Breast epithelium (tissue), 4 donors: ENCODE results near the gene SLX4. TPM values are rescaled to one million over a fixed set of nuclear protein-coding genes. Genes with fewer than 3 reads are reported as not detected.

ENCODE experiments used
- DNase-seq, 2 donors: peaks; one replicate each; pipeline ENCODE4 v3.0.0-alpha.2; 2019; ENCODE audit warnings: low spot score in 2 of 2
- H3K27ac ChIP-seq, 2 donors: fragments of 200-600 bp; sonication (generic) in 1 of 2; one replicate each; pipeline ENCODE4 v1.5.1; 2016 to 2019; ENCODE audit warnings: mild to moderate bottlenecking in 1 of 2
- H3K27me3 ChIP-seq, 2 donors: fragments of 200-600 bp; sonication (generic) in 1 of 2; one replicate each; pipeline versions ENCODE4 v1.5.1 to v1.6.0; 2017 to 2019; ENCODE audit warnings: control low read depth in 1 of 2, mild to moderate bottlenecking in 1 of 2
- H3K36me3 ChIP-seq: fragments of 200-600 bp; one replicate; pipeline ENCODE4 v1.5.1; 2019
- H3K4me1 ChIP-seq, 2 donors: fragments of 200-600 bp; sonication (generic); one replicate each; pipeline ENCODE4 v1.5.1; 2016 to 2019; ENCODE audit warnings: control low read depth in 1 of 2
- H3K4me3 ChIP-seq, 3 donors: fragments of 200-600 bp; sonication (generic); 1 replicate in 2 of 3; 2 replicates in 1 of 3; pipeline ENCODE4 v1.5.1; 2016 to 2019; ENCODE audit warnings: mild to moderate bottlenecking in 3 of 3, moderate library complexity in 2 of 3
- H3K9me3 ChIP-seq, 2 donors: fragments of 200-600 bp; sonication (generic) in 1 of 2; one replicate each; pipeline ENCODE4 v1.5.1; 2016 to 2019; ENCODE audit warnings: control low read depth in 1 of 2
- POLR2A ChIP-seq: fragments of 450-650 bp; IDR thresholded peaks from one replicate; pipeline ENCODE4 v1.6.1; 2016; ENCODE audit warnings: antibody characterized with exemption, mild to moderate bottlenecking, moderate library complexity
- POLR2AphosphoS5 ChIP-seq, 3 donors: sonication (generic); formaldehyde crosslinking; IDR thresholded peaks; one replicate each; pipeline ENCODE4 v1.6.1; 2017; ENCODE audit warnings: antibody characterized with exemption in 3 of 3
- intact Hi-C: fragments of 100-400 bp; cut with DNase I; formaldehyde crosslinking; loops from one replicate; pipeline ENCODE4 v1.15.1; 2023; ENCODE audit warnings: low total_unique reads
- total RNA-seq, 3 donors: library from RNA; depleted of rRNA; stranded (reverse); fragments of >200 nt; gene quantifications; one replicate each; pipeline ENCODE4 v1.1.0, GENCODE V29; 2016
- TF ChIP-seq, protein P1 (sequence below), 3 donors: fragments of 450-650 bp; IDR thresholded peaks; one replicate each; pipeline ENCODE4 v1.5.1; 2016 to 2017; ENCODE audit warnings: antibody characterized with exemption in 3 of 3, mild to moderate bottlenecking in 3 of 3, moderate library complexity in 3 of 3

Gene SLX4
- total RNA-seq, 3 donors from 2014 or later: 3.0 to 4.3 (median 3.7) TPM

- TF ChIP-seq POLR2AphosphoS5 (IDR thresholded peaks at IDR 0.05): no peak
- TF ChIP-seq POLR2A: no peak
- TF ChIP-seq, protein P1, sequence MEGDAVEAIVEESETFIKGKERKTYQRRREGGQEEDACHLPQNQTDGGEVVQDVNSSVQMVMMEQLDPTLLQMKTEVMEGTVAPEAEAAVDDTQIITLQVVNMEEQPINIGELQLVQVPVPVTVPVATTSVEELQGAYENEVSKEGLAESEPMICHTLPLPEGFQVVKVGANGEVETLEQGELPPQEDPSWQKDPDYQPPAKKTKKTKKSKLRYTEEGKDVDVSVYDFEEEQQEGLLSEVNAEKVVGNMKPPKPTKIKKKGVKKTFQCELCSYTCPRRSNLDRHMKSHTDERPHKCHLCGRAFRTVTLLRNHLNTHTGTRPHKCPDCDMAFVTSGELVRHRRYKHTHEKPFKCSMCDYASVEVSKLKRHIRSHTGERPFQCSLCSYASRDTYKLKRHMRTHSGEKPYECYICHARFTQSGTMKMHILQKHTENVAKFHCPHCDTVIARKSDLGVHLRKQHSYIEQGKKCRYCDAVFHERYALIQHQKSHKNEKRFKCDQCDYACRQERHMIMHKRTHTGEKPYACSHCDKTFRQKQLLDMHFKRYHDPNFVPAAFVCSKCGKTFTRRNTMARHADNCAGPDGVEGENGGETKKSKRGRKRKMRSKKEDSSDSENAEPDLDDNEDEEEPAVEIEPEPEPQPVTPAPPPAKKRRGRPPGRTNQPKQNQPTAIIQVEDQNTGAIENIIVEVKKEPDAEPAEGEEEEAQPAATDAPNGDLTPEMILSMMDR (IDR thresholded peaks at IDR 0.05): no peak
- H3K27ac ChIP-seq: no peak overlapping the region
- no peaks in the 10 kb centered on the region for H3K9me3 ChIP-seq
- intact Hi-C loops: no loop called here
- no peaks in the 10 kb centered on the region for H3K27me3 ChIP-seq
- no peak for DNase-seq
- no peak overlapping the region for H3K4me3 ChIP-seq
- H3K4me1 ChIP-seq: no peaks in the 10 kb centered on the region
- H3K36me3 ChIP-seq: no peaks in the 10 kb centered on the region
These were observed 5.0 kb downstream of the SLX4 start for GRCh38 chr16:3606441-3606840.

DNA sequence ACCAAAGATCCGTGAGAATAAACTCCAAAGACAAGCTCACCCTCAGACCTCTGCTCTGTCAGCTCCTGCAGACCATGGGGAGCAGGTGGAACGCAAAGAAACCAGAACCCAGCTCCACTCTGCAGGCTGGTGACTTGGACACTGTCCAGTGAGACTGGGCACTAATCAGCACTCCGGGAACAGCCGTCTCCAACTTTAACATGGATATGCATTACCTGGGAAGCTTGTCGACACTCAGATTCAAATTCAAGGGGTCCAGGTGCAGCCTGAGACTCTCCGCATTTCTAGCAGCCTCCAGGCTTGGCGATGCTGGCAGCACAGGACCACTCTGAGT, 9.1 kb downstream of the SLX4 start:
- TF ChIP-seq, protein P1 (IDR thresholded peaks at IDR 0.05): no peak
- no peak for TF ChIP-seq POLR2AphosphoS5 (IDR thresholded peaks at IDR 0.05)
- TF ChIP-seq POLR2A: no peak
- Histone ChIP-seq H3K4me3 (no peak overlapping the region), H3K27ac (no peak overlapping the region), H3K4me1 (no peaks in the 10 kb centered on the region), H3K36me3 (no peaks in the 10 kb centered on the region), H3K9me3 (peaks cover 0 to 4% of the 10 kb centered on the region in 2 donors), H3K27me3 (no peaks in the 10 kb centered on the region)
- intact Hi-C loops: no loop called here
- DNase-seq: peak in 1 of 2 donors; percentile 39

DNA sequence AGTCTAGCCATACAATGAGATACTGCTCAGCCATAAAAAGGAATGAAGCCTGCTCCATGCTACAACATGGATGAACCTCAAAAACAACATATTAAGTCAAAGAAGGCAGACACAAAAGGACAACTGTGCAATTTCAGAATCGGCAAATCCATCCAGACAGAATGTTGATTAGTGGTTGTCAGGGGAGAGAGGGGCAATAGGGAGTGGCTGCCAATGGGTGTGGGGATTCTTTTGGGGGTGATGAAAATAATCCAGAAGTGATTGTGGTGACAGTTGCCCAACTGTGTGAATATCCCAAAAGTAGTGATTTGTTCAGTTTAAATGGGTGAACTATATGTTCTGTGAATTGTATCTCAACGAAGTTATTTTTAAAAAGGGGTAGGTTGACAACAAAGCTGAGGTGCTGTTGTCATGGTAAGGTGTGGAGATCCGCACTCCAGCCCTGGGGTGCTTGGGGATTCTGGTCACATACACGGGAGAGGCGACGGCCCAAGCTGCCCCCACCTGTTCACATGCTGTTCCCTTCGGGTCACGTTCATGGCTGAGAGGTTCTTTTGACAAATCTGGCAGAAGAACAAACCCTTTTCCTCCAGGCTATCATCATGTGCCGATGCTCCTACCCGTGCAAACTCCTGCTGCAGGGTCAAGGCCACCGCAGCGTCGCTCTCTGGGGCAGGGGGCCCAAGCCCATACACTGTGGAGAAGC, 9.6 kb downstream of the SLX4 start:
- intact Hi-C loops: no loop called here
- no peak for TF ChIP-seq POLR2A
- no peak for TF ChIP-seq POLR2AphosphoS5 (IDR thresholded peaks at IDR 0.05)
- TF ChIP-seq, protein P1 (IDR thresholded peaks at IDR 0.05): no peak
- no peak overlapping the region for H3K27ac ChIP-seq
- DNase-seq: no peak
- H3K9me3 ChIP-seq: peaks cover 0 to 4% of the 10 kb centered on the region in 2 donors
- H3K4me3 ChIP-seq: no peak overlapping the region
- no peaks in the 10 kb centered on the region for H3K27me3 ChIP-seq
- no peaks in the 10 kb centered on the region for H3K36me3 ChIP-seq
- no peaks in the 10 kb centered on the region for H3K4me1 ChIP-seq

DNA sequence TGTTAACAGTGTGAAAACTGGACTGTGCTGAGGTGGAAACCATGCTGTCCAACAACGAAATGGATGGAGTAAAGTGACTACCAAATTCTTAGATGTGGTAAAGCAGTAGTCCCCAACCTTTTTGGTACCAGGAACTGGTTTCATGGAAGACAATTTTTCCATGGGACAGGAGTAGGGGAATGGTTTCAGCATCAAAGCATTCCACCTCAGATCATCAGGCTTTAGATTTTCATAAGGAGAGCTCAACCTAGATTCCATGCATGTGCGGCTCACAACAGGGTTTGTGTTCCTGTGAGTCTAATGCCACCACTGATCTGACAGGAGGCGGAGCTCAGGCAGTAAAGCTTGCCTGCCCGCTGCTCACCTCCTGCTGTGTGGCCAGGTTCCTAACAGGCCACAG, 11.5 kb downstream of the SLX4 start:
- no peak for TF ChIP-seq POLR2AphosphoS5 (IDR thresholded peaks at IDR 0.05)
- no peak for TF ChIP-seq POLR2A
- TF ChIP-seq, protein P1 (IDR thresholded peaks at IDR 0.05): no peak
- intact Hi-C loops: no loop called here
- no peak for DNase-seq
- H3K36me3 ChIP-seq: no peaks in the 10 kb centered on the region
- H3K27me3 ChIP-seq: no peaks in the 10 kb centered on the region
- H3K27ac ChIP-seq: no peak overlapping the region
- peaks cover 0 to 4% of the 10 kb centered on the region in 2 donors for H3K9me3 ChIP-seq
- no peaks in the 10 kb centered on the region for H3K4me1 ChIP-seq
- no peak overlapping the region for H3K4me3 ChIP-seq

- Histone ChIP-seq H3K36me3 (no peaks in the 10 kb centered on the region), H3K4me3 (no peak overlapping the region), H3K27me3 (no peaks in the 10 kb centered on the region), H3K27ac (no peak overlapping the region), H3K4me1 (no peaks in the 10 kb centered on the region), H3K9me3 (peaks cover 0 to 4% of the 10 kb centered on the region in 2 donors)
- peak in 1 of 2 donors; percentile 5 for DNase-seq
- intact Hi-C loops: no loop called here
- TF ChIP-seq POLR2A (no peak), POLR2AphosphoS5 (IDR thresholded peaks at IDR 0.05) (no peak)
- TF ChIP-seq, protein P1 (IDR thresholded peaks at IDR 0.05): no peak
These were observed 12.3 kb downstream of the SLX4 start for GRCh38 chr16:3599121-3599520.
